Activated CD8-positive, alpha-beta memory T cell treated with anti-CD3 and anti-CD28 coated beads for 4 hours (primary cell): Measurements from ENCODE around the gene HLA-F.

Source experiments
- DNase-seq, 2 donors: peaks; one replicate each; pipeline ENCODE4 v3.0.0-alpha.2; 2020; ENCODE audit warnings: low read depth in 2 of 2

Gene HLA-F

GRCh38 chr6:29724937-29725869 lies 2.0 kb downstream of the HLA-F start:
- no peak for DNase-seq

GRCh38 chr6:29726001-29726400 lies 2.8 kb downstream of the HLA-F start:
- DNase-seq: no peak

GRCh38 chr6:29726571-29727194 lies 3.4 kb downstream of the HLA-F start:
- no peak for DNase-seq

GRCh38 chr6:29727637-29728036 lies 4.4 kb downstream of the HLA-F start:
- no peak for DNase-seq

GRCh38 chr6:29728173-29728874 lies 5.1 kb downstream of the HLA-F start:
- no peak for DNase-seq

GRCh38 chr6:29728875-29729270 lies 5.6 kb downstream of the HLA-F start:
- no peak for DNase-seq

- no peak for DNase-seq
These were observed 6.6 kb downstream of the HLA-F start for GRCh38 chr6:29729774-29730328.

GRCh38 chr6:29730575-29731126 lies 7.4 kb downstream of the HLA-F start:
- DNase-seq: no peak

GRCh38 chr6:29731281-29731680 lies 8.0 kb downstream of the HLA-F start:
- no peak for DNase-seq

- no peak for DNase-seq
These were observed 9.8 kb downstream of the HLA-F start for GRCh38 chr6:29733057-29733456.

GRCh38 chr6:29734046-29735018 lies 11.1 kb downstream of the HLA-F start:
- no peak for DNase-seq

- no peak for DNase-seq
These were observed 13.3 kb downstream of the HLA-F start for GRCh38 chr6:29736563-29736962.

GRCh38 chr6:29737707-29738630 lies 14.7 kb downstream of the HLA-F start:
- DNase-seq: peak; percentile 41 to 44

- no peak for DNase-seq
These were observed 16.1 kb downstream of the HLA-F start for GRCh38 chr6:29739136-29739881.

GRCh38 chr6:29739882-29740261 lies 16.6 kb downstream of the HLA-F start:
- no peak for DNase-seq

GRCh38 chr6:29741592-29741991 lies 18.4 kb downstream of the HLA-F start:
- DNase-seq: no peak

- DNase-seq: no peak
These were observed 18.9 kb downstream of the HLA-F start for GRCh38 chr6:29742127-29742526.

- no peak for DNase-seq
These were observed 19.8 kb downstream of the HLA-F start for GRCh38 chr6:29743025-29743424.

- no peak for DNase-seq
These were observed 20.3 kb downstream of the HLA-F start for GRCh38 chr6:29743568-29743967.
